Subcutaneous abdominal adipose tissue (tissue), 5 donors: ENCODE results near the gene TBL1X.

Experiments used
- H3K27ac ChIP-seq: one replicate; pipeline ENCODE4 v1.7.0; 2013; ENCODE audit warnings: low read depth, mild to moderate bottlenecking, inconsistent platforms, low read length, moderate library complexity
- H3K27me3 ChIP-seq, 5 donors: one replicate each; pipeline ENCODE4 v1.7.0; 2013; ENCODE audit warnings: low read length in 5 of 5, inconsistent platforms in 1 of 5; ENCODE audit not compliant: control insufficient read depth in 5 of 5, insufficient read depth in 4 of 5
- H3K36me3 ChIP-seq, 5 donors: one replicate each; pipeline ENCODE4 v1.7.0; 2013; ENCODE audit warnings: low read length in 5 of 5; ENCODE audit not compliant: control insufficient read depth in 5 of 5, insufficient read depth in 5 of 5
- H3K4me1 ChIP-seq, 5 donors: one replicate each; pipeline ENCODE4 v1.7.0; 2013; ENCODE audit warnings: low read length in 5 of 5, mild to moderate bottlenecking in 3 of 5, moderate library complexity in 1 of 5; ENCODE audit not compliant: control insufficient read depth in 5 of 5, insufficient read depth in 5 of 5
- H3K4me3 ChIP-seq, 5 donors: one replicate each; pipeline ENCODE4 v1.7.0; 2013; ENCODE audit warnings: low read length in 5 of 5, low read depth in 1 of 5
- H3K9ac ChIP-seq, 5 donors: one replicate each; pipeline ENCODE4 v1.7.0; 2013; ENCODE audit warnings: low read length in 5 of 5, mild to moderate bottlenecking in 4 of 5, moderate library complexity in 3 of 5
- H3K9me3 ChIP-seq, 5 donors: one replicate each; pipeline ENCODE4 v1.7.0; 2013; ENCODE audit warnings: low read length in 5 of 5; ENCODE audit not compliant: control insufficient read depth in 5 of 5
- donor health status: healthy.
- donor health status: healthy.
- donor health status: healthy.
- donor health status: healthy.
- donor health status: healthy.

TBL1X gene

DNA sequence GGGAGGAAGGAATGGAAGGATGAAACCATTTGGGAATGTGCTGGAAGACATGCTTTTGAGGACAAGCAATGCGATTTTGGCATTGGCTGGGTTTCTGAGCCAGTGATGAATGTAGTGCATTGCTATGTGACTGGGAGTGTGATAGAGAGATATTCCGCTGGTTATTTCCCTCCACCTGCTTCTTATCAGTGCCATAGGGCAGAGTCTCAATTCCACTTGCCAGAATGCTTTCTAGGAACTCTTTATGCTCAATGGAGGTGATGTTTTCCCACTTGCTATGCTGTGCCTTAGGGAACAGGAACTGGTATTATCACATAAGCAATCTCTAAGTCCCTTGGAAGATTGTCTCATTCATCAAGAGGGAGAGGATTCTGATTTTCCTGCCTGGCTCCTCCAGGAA lies 28.0 kb downstream of the TBL1X start:
- H3K27ac ChIP-seq = no peak overlapping the region
- no peaks in the 10 kb centered on the region for H3K36me3 ChIP-seq
- H3K9me3 ChIP-seq = peaks cover 0 to 7% (median 0%) of the 10 kb centered on the region in 5 donors
- H3K9ac ChIP-seq = no peak overlapping the region
- no peak overlapping the region for H3K4me3 ChIP-seq
- peaks cover 0 to 3% (median 0%) of the 10 kb centered on the region in 5 donors for H3K27me3 ChIP-seq
- H3K4me1 ChIP-seq = peaks cover 0 to 6% (median 0%) of the 10 kb centered on the region in 5 donors

DNA sequence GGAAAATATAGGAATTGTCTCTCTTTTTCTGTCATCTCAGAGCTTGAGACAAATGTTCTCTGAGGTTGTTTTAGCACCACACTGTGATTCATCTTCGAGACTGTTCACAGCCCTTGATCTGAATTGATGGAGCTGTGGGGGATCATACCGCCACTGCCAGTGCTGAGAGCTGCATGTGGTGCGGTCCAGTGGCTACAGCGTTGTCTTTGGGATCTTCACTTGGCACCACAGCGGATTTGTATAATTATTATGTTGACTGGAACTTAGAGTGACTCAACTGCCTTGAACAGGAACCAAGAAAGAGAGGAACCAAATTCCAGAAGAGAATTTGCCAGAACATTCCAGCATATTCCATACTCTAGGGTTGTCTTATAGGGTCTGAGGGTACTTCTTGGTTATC lies 29.1 kb downstream of the TBL1X start:
- Histone ChIP-seq H3K36me3 (no peaks in the 10 kb centered on the region), H3K9ac (no peak overlapping the region), H3K27ac (no peak overlapping the region), H3K4me3 (no peak overlapping the region), H3K27me3 (peaks cover 0 to 6% (median 3%) of the 10 kb centered on the region in 5 donors), H3K9me3 (peaks cover 0 to 6% (median 3%) of the 10 kb centered on the region in 5 donors), H3K4me1 (peaks cover 0 to 6% (median 0%) of the 10 kb centered on the region in 5 donors)

DNA sequence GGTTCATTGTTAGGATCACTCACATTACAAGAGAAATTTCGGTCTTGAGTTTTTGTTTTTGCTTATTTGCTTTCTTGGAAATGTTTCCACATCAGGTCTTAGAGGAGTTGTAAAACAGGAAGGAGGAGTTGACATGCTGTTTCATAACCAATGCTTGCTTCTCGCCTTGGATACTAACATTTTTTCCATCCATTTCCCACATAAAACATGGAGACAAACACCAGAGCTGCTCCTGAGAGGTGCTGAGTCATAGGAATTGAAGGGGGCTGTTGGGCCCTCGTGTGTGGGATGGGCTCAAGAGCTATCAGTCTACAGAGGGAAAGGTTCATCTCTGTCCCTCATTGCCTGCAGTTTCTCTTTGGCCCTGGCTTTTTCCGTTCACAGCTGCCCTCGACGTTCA lies 29.9 kb downstream of the TBL1X start:
- peaks cover 0 to 3% (median 0%) of the 10 kb centered on the region in 5 donors for H3K9me3 ChIP-seq
- no peak overlapping the region for H3K4me3 ChIP-seq
- H3K36me3 ChIP-seq = no peaks in the 10 kb centered on the region
- peaks cover 0 to 6% (median 3%) of the 10 kb centered on the region in 5 donors for H3K27me3 ChIP-seq
- no peak overlapping the region for H3K9ac ChIP-seq
- peaks cover 0 to 6% (median 0%) of the 10 kb centered on the region in 5 donors for H3K4me1 ChIP-seq
- H3K27ac ChIP-seq = peak overlapping the region; percentile 39

DNA sequence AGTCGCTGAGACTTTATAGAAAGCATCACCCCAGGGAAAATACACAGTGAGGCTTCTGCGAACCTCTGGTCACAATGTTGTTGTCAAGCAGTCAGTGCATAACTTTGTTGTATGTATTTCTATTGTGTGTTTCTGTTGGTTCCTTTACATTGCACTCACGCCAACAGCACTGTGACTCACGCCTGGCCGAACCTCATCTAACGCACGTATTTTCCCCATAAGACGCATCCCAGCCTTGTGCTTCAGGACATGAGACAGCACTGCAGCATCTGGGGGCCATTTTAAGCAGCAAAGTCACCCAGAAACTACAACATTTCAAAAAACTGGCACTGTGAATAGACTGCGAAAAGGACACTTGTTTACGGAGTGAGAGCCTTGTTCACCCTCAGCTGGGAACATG lies 30.6 kb downstream of the TBL1X start:
- Histone ChIP-seq H3K4me1 (peaks cover 0 to 6% (median 0%) of the 10 kb centered on the region in 5 donors), H3K27ac (no peak overlapping the region), H3K36me3 (no peaks in the 10 kb centered on the region), H3K27me3 (peaks cover 0 to 6% (median 3%) of the 10 kb centered on the region in 5 donors), H3K9me3 (peaks cover 0 to 3% (median 0%) of the 10 kb centered on the region in 5 donors), H3K9ac (no peak overlapping the region), H3K4me3 (no peak overlapping the region)

DNA sequence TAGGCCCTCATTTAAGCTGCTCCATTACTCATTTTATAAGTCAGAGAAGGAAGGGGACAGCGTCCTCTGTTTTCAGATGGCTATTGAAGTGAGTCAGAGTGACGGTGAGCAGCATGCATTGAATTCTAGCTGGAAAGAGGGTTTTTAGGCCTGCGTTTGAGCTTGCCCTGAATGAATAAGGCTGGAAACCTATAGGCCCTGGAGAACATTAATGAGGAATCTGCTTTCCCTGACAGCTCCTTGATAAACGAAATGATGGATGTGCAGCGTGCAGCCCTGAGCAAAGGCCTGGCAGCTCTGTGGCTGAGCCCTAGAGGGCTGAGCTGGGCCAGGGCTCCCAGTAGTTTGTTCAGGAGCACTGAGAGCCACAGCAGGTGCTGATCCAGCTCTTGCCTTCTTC lies 33.4 kb downstream of the TBL1X start:
- H3K27ac ChIP-seq = no peak overlapping the region
- H3K4me3 ChIP-seq = no peak overlapping the region
- no peak overlapping the region for H3K9ac ChIP-seq
- H3K4me1 ChIP-seq = peaks cover 0 to 6% (median under 1%) of the 10 kb centered on the region in 5 donors
- peaks cover 0 to 3% (median 0%) of the 10 kb centered on the region in 5 donors for H3K9me3 ChIP-seq
- H3K36me3 ChIP-seq = peaks cover 0 to 11% (median 2%) of the 10 kb centered on the region in 5 donors
- H3K27me3 ChIP-seq = peaks cover 0 to 7% (median 4%) of the 10 kb centered on the region in 5 donors

DNA sequence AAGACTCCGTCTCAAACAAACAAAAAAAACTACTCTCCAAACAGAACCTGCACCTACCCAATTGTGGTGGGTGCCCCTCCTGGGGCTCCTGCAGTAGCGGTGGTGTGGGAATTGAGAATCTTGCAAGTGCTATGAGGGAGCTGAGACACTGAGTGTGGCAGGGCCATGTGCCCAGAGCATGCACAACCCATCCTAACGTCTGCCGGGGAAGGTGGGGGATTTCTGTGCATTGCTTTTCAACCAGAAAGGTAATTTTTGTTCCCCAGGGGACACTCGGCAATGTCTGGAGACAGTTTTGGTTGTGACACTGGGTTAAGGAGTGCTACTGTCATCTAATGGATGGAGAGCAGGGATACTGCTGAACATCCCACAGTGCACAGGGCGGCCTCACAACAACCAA lies 35.7 kb downstream of the TBL1X start:
- Histone ChIP-seq H3K36me3 (peaks cover 0 to 19% (median 4%) of the 10 kb centered on the region in 5 donors), H3K4me3 (no peak overlapping the region), H3K27me3 (peaks cover 0 to 6% (median 4%) of the 10 kb centered on the region in 5 donors), H3K27ac (no peak overlapping the region), H3K4me1 (peaks cover 0 to 2% (median 0%) of the 10 kb centered on the region in 5 donors), H3K9ac (no peak overlapping the region), H3K9me3 (peaks cover 0 to 3% (median 0%) of the 10 kb centered on the region in 5 donors)

DNA sequence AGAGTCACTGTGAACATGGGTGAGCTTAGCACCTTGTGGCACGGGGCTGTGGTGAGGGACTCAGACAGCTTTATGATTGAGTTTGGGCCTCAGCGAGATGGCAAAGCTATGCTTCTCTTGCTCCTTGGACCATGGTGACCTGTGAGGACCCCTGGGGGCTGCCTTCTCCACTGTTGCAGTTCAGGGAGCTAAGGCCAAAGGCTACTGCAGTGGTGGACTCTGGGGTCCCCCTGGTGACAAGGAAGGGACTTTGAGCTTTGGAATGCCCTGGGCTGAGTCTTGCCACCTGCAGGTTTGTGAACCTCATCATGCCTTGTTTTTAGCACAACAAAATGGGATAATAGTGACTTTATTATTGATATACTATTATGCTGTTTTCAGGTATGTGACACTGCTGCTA lies 36.5 kb downstream of the TBL1X start:
- Histone ChIP-seq H3K27ac (no peak overlapping the region), H3K4me3 (no peak overlapping the region), H3K36me3 (peaks cover 0 to 19% (median 4%) of the 10 kb centered on the region in 5 donors)

DNA sequence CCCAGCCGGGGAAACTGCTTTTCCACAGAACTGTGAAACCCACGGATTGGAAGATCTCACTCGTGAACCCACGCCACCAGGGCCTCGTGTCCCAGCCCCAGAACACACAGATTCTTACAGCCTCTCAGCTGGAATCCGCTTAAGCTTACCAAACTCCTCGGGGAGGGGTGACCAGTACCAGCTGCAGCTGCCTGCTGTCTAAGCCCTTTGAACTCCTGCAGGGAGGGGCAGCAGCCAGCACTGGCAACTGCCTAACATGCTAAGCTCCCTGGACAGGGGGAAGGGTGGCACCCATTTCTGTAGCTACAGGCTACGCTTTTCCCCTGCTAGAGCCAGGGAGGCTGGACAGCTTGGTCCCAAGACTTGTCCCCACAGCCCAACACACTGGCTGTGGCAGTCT lies 38.4 kb downstream of the TBL1X start:
- peaks cover 0 to 2% (median 0%) of the 10 kb centered on the region in 5 donors for H3K4me1 ChIP-seq
- H3K27me3 ChIP-seq = peaks cover 0 to 6% (median 4%) of the 10 kb centered on the region in 5 donors
- H3K9ac ChIP-seq = no peak overlapping the region
- H3K4me3 ChIP-seq = no peak overlapping the region
- no peak overlapping the region for H3K27ac ChIP-seq
- peaks cover 0 to 6% (median 3%) of the 10 kb centered on the region in 5 donors for H3K9me3 ChIP-seq
- peaks cover 0 to 19% (median 4%) of the 10 kb centered on the region in 5 donors for H3K36me3 ChIP-seq

More for the DNA sequence above, 36.5 kb downstream of the TBL1X start:
- H3K9me3 ChIP-seq = peaks cover 0 to 3% (median 0%) of the 10 kb centered on the region in 5 donors
- no peak overlapping the region for H3K9ac ChIP-seq
- peaks cover 0 to 6% (median 4%) of the 10 kb centered on the region in 5 donors for H3K27me3 ChIP-seq
- peaks cover 0 to 2% (median 0%) of the 10 kb centered on the region in 5 donors for H3K4me1 ChIP-seq

DNA sequence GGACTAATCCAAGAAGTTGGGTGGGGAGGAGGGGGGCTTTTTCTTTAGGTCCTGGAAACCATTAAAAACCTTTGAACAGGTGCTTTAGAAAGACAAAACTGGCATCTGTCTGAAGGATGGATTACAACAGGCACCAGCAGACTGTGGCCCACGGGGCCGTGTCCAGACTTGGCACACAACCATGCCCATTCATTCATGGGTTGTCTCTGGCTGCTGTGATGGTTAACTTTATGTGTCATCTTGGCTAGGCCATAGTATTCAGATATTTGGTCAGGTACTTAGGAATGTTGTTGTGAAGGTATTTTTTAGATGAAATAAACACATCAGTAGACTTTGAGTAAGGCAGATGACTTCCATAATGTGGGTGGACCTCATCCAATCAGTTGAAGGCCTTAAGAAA lies 45.5 kb downstream of the TBL1X start:
- H3K27me3 ChIP-seq = peaks cover 0 to 3% (median 0%) of the 10 kb centered on the region in 5 donors
- no peak overlapping the region for H3K4me3 ChIP-seq
- peaks cover 0 to 6% (median 0%) of the 10 kb centered on the region in 5 donors for H3K4me1 ChIP-seq
- H3K9me3 ChIP-seq = peaks cover 0 to 5% (median 2%) of the 10 kb centered on the region in 5 donors
- H3K36me3 ChIP-seq = no peaks in the 10 kb centered on the region
- no peak overlapping the region for H3K9ac ChIP-seq
- no peak overlapping the region for H3K27ac ChIP-seq

DNA sequence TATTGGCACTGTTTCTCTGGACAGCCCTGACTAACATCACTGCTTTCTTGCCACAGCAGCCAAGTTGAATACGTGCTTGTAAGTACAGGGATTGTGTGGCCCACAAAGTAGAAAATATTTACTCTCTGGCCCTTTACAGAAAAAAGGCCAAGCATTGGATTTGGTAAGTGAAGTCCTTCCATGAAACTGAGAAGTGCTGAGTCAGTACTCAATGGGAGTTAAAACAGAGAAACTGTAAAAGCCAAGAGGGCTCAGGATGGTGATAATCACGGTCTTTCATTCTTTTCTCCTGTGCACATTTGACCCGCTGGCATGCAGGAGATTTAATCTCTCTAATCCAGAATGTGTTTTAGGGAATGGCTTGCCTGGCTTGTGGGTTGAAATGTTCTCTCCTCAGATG lies 46.1 kb downstream of the TBL1X start:
- Histone ChIP-seq H3K36me3 (no peaks in the 10 kb centered on the region), H3K4me3 (no peak overlapping the region), H3K9ac (no peak overlapping the region)

More for the DNA sequence above, 46.1 kb downstream of the TBL1X start:
- H3K27ac ChIP-seq = no peak overlapping the region
- peaks cover 0 to 5% (median 2%) of the 10 kb centered on the region in 5 donors for H3K9me3 ChIP-seq
- H3K27me3 ChIP-seq = peaks cover 0 to 3% (median 0%) of the 10 kb centered on the region in 5 donors
- peaks cover 0 to 6% (median 0%) of the 10 kb centered on the region in 5 donors for H3K4me1 ChIP-seq
